ENCODE measurements around the gene SREBF2.

SREBF2 gene

DNA sequence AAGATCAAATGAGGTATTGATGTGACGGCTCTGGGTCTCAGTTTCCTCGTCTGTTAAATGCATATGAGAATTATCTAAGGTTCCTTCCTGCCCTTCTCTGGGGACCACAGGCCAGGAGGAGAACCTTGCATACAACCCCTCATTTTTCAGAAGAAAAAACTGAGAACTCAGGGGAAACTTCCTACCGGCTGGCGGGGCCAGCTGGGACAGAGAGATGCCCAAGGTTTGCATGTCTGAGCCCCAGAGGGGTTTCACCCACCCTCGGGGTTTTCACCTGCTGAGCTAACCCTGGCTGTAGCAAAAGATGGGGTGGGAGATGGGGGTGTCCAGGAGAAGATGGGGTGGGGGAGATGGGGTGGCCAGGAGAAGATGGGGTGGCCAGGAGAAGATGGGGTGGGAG is 89.4 kb downstream of the SREBF2 start:
- DNase-seq (ENCODE audit: low read depth in 2 of 2) = no peak

DNA sequence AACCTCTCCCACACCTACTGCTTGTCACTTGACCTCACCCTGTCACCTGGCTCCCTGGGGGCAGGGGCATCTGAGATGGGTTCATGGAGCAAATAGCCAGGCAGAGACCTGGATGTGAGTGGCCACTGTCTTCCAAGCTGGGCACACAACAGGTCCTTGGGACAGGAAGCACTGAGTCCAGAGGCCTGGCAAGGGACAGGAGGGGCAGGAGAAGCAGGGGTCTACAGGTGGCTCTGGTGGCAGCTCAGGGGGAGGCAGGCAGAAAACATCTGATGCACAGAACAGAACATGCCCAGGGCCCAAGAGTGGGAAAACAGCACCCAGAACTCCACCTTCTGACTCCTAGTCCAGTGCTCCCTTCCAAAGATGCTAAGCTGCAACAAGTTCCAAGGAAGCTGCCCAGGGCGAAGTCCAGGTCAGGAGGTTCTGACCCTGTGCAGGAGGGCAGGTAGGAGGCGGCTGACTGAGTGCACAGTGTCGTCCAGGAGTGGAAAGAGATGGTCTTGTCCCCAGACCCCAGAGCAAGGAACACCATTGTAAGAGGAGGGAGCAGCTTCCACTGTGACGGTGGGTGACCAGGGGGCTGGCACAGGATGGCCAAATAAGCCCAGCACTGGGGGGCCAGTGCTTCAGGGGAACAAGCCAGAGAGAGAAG is 90.2 kb downstream of the SREBF2 start:
- no peak for DNase-seq (ENCODE audit: low read depth in 2 of 2)

DNA sequence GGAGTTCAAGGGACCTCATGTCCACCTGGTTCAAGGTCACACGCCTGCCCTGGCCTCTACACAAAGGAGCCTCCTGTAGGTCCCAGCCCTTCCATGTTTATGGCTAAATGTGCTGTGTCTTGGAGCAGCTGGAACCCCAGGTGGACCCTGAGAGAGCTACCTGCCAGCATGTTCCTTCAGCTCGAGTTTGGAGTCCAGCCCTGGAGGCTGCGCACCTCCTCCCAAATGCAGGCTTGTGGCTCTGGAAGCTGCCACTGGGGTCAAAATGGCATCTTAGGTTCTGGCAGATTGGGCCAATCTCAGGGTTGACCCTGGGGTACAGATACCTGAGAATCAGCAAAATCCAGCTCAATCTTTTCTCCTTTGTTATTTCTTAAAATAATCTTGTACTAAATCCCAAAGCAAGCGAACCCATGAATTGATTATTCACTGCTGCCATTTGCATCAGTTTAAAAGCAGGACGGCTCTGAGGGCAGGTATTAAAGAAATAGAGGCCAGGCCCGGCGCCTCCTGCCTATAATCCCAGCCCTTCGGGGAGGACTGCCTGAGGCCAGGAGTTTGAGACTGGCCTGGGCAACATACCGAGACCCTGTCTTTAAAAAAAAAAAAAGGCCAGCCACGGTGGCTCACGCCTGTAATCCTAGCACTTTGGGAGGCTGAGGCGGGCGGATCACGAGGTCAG is 90.8 kb downstream of the SREBF2 start:
- no peak for DNase-seq (ENCODE audit: low read depth in 2 of 2)

DNA sequence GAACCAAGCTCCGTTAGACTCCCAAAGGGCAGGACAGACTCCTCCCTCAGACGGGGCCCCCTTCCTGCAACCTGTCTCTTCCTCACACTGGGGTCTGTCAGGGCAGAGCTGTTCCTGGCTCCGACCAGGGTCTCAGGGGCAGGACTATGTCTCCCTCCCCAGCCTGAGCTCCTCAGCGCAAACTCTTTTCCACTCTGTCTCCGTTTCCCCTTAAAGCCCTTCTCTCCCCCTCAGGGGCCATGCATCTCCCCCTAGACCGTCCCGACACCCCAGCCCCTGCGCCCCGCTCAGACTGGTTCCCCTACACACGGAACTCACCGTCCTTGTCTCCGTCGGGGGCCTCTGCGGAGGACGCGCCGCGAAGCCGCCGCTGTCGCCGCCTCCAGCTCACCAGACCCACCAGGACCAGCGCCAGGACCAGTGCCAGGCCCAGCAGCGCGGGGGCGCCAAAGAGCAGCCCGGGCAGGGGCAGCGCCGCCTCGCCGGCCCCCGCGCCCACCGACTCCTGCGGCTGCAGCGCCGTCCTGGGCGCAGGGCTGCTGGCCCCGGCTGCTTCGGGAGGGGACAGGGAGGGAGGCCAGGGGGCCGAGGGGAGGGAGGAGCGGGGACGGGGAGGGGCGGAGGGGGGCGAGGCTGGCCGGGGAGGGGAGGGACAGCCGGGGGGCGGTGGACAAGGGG is 93.0 kb downstream of the SREBF2 start:
- peak; percentile 43 to 67 for DNase-seq (ENCODE audit: low read depth in 2 of 2)

DNA sequence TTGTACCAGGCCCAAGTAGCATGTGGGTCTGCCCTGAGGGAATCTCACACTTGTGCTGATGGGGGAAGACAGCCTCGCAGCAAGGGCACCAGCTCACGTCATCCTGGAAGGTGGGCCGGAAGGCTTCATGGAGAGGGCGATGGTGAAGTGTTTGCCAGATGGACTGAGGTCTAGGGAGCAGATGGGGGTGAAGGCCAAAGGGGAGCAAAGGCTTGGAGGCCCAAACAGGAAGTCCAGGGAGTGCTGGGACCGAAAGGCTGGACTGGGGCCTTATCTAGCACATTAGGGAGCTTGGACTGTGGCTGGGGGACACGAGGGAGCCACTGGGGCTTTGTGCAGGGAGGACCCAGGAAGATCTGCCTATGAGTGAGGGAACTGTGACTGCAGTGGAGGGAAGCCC is 94.9 kb downstream of the SREBF2 start:
- no peak for DNase-seq (ENCODE audit: low read depth in 2 of 2)

DNA sequence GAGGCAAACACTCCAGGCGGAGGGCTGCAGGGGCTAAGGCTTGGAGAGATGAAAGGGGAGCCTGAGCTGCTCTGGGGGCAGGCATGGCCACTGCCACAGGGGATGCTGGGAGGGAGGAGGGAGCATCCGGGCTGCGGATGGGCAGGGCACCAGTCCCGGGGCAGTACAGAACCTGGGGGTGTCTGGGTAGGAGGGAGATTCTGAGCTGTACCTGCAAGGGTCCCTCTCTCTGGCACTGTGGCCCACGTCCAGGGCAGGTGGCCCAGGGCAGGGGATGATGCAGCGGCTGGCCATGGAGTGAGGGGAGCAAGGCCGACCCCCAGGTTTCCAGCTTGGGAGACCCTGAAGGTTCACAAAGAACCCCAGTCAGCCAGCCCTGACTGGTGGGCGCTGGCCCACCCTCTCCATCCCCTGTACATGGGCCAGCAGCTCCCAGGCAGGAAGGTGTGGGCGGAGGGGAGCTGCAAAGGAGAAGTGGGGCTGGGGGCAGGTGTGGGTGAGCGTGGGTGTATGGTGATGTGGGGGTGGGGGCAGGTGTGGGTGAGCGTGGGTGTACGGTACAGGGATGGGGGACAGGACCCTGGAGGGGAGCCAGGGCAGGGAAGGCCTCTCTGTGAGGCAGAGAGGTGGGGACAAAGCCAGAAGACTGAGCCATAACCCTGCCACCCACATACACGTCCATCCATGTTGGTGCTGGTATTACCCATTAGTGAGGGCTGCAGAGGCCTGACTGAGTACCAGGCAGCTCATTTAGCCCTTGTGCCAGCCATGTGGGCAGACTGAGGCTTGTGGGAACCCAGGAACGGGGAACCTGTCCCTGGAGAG is 95.9 kb downstream of the SREBF2 start:
- no peak for DNase-seq (ENCODE audit: low read depth in 2 of 2)

DNA sequence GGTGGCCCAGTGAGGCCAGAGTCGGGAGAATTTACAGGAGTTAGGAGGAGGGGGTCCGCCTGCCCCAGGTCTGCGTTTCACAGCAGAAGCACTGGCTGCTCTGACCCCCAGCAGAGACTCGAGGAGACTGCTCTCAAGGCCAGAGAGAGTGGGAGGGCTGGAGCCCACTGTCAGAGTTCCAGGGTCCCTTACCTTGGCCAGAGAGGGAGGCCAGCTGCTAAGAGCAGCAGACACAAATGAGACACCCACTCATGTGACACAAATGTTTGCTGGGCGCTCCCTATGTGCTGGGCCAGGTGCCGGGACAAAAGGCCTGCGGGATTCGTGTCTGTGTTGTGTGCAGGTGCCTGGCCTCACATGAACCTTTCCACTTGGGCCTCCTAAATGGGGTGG is 96.5 kb downstream of the SREBF2 start:
- DNase-seq (ENCODE audit: low read depth in 2 of 2) = no peak

DNA sequence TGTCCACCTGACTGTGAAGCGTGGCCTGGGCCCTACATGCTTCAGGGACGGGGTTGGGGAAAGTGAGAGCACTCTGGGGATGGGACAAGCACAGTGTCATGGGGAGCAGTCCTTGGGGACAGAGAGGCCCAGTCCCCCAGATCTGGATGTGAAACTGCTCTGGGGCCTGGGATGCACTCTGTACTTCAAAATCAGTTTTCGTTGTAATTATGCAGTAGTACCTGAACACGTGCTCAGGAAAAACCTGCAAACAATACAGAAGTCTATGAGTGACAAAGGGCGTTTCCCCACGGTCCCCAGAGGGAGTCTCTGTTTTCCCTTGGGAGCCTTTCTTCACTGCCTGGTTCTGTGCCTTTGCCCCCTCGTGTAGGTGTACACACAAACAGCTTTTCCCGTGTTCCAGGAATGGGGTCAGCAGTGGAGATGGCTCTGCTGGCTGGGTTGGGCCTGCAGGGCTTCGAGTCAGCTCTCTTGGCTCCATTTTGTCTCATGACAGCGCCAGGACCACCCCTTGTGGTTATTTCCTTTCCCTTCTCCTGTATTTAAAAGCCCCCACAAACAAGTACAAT is 98.9 kb downstream of the SREBF2 start:
- DNase-seq (ENCODE audit: low read depth in 2 of 2) = no peak

DNA sequence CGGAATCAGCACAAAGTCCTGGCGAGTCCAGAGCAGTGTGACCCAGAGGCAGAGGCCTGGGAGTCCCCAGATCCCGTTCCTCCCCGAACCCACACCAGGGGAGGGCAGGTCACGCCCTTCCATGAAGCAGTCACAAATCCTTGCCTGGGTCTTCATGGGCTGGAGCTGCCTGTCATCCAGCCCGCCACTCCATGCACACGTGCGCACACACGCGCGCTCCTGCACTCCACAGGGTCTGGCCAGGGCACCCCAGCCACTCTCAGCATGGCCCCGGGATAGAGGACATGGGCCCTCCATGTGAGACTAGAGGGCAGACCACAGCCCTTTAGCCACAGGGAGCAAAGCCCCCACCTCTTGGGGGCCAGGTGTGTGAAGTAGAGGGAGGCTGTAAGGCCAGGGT is 99.4 kb downstream of the SREBF2 start:
- no peak for DNase-seq (ENCODE audit: low read depth in 2 of 2)

DNA sequence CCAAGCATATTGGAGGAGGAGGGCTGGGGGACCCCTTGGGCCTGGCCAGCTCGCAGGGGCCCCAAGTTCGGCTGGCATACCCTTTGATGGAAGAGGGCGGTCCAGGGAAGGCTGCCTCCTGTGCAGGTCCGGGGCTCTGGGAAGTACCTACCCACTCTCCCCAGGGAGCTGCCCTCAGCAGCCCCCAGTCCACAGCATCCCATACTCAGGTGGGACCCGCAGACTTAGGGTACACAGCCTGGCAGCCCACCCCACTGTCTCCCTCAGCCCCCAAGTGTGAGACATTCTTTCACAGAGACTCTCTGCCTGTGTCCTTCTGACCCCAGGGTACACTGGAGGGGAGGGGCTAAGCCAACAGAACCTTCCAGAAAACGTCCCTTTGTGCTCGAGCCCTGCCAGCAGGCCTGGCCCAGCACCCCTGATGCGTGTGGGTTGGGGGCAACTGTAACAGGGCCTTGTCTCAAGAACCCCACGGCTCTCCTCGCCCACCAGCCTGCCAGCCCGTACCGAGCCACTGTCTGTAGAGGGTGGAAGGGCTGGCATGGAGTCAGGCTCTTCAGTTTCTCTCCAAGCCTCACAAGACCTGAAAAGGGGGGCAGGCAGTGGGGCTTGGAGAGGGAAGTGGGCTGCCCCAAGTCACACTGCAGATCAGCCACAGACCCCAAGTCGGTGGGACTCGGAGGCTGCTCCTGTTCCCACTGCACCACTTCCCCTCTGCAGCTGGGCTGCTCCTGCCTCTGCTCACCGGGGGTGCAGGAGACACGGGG is 100.7 kb downstream of the SREBF2 start:
- no peak for DNase-seq (ENCODE audit: low read depth in 2 of 2)

DNA sequence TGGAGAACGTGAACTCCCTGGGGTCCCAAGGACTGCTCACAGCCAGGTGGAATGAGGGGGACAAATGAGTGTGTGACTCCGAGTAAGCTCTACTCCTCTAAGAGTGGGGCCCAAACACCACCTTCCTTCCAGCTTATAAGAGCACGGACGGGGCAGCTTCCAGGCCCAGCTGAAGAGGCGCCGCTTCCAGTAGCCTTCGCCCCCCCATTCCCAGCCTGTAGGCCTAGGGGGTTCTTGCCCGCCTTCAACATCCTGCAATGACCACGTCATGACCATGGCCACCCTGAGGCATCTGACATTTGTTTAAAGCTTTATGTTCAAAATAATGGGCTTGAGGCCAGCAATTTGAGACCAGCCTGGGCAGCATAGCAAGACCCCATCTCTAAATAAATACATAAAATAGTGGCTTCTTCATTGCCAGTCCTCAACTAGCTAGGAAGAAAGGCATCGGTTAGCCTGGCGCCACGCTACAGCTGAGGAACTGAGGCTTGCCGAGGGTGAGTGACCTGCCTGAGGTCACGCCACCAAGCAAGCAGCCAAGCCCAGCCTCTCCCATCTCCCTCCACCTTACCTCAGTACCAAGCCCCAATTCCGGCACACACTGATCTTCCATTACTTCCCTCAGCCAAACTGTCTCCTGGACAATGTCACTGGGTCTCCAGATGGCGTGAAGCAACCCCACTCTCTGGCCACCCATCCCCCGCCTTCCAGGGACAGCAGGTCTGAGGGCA is 101.5 kb downstream of the SREBF2 start:
- no peak for DNase-seq (ENCODE audit: low read depth in 2 of 2)

DNA sequence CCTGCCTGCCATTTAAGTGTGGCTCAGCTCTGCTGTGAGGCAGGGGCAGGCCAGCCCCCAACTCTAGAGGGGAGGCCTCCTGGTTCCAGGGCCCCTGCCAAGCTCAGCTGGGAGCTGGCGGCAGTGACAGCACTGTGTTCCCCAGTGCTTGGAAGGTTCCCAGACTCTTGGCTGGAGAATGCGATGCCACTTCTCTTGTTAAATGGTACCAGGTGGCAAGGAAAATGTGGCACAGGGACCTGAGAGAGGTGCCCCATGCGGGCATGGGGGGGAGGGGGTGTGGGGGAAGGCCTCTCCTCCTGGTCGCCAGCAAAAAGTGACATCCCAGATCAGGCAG is 102.1 kb downstream of the SREBF2 start:
- DNase-seq (ENCODE audit: low read depth in 2 of 2) = no peak

DNA sequence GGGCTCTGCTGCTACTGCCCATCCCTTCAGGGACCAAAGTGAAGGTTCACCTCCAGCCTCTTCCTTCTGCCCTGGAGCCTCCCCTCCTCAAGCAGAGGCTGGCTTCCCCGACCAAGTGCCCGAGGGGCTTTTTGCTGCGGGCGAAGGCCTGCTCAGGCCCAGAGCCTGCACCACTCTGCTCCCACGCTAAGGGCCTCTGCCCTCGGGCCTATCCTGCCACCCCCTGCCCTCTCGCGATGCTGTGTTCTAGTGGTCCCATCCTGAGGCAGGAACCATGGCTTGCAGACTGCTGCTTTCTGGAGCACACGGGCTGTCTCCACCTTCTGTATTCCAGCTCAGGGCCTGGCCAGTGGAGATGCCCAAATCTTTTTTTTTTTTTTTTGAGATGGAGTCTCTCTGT is 102.6 kb downstream of the SREBF2 start:
- DNase-seq (ENCODE audit: low read depth in 2 of 2) = no peak

DNA sequence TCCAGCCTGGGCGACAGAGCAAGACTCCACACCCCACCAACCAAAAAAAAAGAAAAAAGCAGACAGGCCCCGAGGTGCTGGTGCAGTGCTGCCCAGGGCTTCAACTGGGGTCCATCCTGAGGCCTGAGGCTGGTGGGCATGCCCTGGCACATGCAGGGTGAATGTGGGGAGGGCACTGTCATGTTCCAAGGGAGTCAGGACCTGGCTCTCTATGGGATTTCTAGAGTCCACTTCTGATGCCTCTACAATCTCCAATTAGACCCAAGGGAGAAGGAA is 103.9 kb downstream of the SREBF2 start:
- DNase-seq (ENCODE audit: low read depth in 2 of 2) = no peak

DNA sequence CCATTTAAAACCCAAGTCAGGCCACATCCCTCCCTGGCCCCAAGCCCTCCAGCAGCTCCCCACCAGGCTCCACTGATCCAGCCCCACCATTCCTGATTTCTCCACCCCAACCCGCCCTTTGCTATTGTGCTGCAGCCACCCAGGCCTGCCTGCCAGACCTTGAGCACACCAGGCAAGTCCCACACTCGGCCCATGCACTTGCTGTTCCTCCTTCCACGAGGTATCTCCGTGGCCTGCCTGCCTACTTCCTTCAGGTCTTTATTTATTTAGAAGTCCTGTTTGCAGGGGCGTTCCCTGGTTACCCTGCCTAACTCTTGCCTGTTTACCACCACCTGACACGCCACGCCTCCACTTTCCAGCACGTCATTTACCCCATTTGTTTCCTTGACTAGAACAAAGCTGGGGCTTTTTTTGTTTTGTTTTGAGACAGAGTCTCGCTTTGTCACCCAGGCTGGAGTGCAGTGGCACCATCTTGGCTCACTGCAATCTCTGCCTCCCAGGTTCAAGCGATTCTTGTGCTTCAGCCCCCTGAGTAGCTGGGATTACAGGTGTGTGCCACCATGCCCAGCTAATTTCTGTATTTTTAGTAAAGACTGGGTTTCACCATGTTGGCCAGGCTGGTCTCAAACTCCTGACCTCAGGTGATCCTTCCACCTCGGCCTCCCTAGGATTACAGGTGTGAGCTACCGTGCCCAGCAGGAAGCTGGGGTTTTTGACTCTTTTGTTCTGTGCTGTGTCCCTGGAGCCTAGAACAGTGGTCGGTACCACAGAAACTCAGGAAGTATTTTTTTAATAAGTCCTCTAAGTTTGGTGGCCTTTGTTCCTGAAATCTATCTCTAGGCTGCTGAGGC is 107.3 kb downstream of the SREBF2 start:
- peak; percentile 85 to 96 for DNase-seq (ENCODE audit: low read depth in 2 of 2)

DNA sequence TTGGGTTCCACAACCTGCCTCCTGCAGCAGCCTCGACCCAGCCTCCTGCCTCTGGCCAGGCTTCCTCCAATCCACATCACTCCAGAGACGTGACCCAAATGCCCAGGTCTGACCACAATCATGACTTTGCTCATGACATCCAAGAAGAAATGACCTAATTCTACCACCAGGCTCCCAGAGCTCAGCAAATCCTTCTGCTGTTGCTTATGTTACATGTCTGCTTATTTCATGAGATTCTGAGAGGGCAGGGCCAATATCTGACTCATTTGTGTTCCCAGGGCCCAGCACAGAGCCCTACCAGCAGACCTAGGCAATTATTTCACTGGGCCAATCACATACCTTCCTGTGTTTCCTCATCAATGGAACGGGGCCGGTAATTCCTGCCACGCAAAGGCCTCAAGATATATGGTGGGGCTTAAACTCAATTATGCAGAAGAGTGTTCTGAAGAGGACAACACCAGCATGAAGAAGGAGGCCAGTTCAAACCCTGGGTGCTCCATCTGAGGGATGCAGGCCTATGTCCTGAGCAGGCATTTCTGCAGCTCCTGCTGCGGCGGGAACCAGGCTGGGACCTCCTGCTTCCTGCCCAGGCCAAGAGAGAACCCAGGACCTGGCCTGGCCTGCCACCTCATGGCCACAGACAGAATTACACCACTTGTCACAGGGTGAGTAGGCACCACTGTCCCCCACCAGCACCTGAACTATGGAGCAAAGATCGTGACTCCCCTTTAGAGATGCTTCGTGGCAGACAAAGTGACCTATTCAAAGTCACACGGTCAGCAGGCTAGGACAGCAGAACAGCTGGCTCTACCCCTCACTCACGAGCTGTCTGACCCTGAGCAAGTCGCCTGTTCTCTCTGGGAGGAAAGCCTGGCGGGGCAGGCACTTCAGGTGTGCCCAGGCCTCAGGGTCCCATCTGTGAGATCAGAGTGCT is 108.2 kb downstream of the SREBF2 start:
- peak; percentile 72 to 79 for DNase-seq (ENCODE audit: low read depth in 2 of 2)

DNA sequence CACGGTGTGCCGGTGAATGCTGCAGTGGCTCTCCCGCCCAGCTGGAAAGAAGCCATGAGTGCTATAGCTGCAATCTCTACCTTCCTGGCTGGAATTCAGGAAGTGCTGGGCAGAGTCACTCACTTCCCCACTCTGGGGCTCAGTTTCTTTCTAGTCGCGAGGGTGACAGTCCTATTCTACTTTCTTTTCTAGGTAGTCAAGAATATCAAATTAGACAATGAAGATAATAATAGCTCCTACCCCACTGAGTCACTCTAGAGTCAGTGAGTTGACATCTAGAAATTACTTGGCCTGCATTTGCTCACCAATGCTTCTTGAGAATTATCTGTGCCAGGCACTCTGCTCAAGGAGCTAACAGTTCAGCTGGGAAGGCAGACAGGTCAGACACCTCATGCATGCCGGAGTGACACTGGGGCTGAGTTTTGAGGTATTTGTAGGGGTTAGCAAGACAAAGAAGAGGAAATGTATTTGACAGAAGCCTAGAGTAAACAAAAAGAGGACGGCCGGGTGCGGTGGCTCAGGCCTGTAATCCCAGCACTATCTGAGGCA is 110.8 kb downstream of the SREBF2 start:
- DNase-seq (ENCODE audit: low read depth in 2 of 2) = no peak

DNA sequence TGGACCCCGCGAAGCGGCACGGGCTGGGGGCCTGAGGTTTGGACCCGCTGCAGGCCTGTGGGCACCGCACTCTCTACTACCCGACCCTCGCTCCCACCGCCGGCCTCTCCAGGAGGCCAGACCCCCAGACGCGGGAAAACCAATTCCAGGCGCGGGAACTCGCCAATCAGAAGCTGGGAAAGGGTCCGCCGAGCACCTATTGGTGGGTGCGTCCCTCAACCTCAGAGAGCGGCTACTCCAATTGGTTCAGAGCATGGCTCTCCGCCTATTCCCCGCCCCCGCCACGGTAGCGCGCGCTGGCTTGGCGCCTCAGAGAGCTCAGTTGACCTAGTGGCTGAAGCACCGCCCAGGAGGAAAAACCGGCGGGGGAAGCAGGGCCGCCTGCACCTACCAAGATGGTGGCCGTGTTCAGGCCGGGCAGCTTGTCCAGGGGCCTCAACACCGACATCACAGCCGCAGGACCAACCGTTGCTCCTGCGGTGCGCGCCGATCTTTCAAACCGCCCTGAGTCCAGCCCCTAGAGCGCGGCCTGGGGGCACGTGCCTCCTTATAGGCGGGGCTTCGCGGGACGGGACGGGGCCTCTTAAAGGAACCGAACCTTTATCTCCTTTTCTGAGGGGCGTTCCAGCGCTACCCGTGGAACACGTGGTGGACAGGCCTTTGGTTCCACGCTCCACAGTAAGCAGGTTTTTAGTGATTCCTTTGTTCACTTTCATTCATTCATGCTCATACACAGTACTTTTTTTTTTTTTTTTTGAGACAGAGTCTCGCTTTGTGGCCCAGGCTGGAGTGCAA is 113.9 kb downstream of the SREBF2 start, which contains the start of gene CENPM:
TSS of gene CENPM (minus strand) at position 524 of the 795 bp plus-strand sequence. CDS start at position 448, 76 bp downstream.
- peak; percentile 73 to 79 for DNase-seq (ENCODE audit: low read depth in 2 of 2)
